HG02642 (cell line): ENCODE measurements around the gene NIPSNAP3A.

Experiments
- ATAC-seq: cut with Tn5 transposase; IDR thresholded peaks from one replicate; pipeline ENCODE4 v1.9.1; 2021; ENCODE audit warnings: mild to moderate bottlenecking; ENCODE audit not compliant: unreplicated experiment, poor library complexity

The NIPSNAP3A gene

GRCh38 chr9:104800068-104800785, 52.7 kb downstream of the NIPSNAP3A start:
- ATAC-seq: no peak

GRCh38 chr9:104802110-104802509, 54.6 kb downstream of the NIPSNAP3A start:
- ATAC-seq: no peak

- no peak for ATAC-seq
These were observed 55.4 kb downstream of the NIPSNAP3A start for GRCh38 chr9:104802906-104803305.

GRCh38 chr9:104805441-104805840, 58.0 kb downstream of the NIPSNAP3A start:
- no peak for ATAC-seq

GRCh38 chr9:104808035-104808614, 60.6 kb downstream of the NIPSNAP3A start:
- no peak for ATAC-seq
